Inflammatory macrophage (primary cell): ENCODE measurements around the gene MAST4.

Experiments used
- DNase-seq, 2 donors: peaks; one replicate each; pipeline ENCODE4 v3.0.0-alpha.2; 2020 to 2022

The MAST4 gene

GRCh38 chr5:66881480-66882161 is 285.4 kb downstream of the MAST4 start:
- DNase-seq = no peak

DNA sequence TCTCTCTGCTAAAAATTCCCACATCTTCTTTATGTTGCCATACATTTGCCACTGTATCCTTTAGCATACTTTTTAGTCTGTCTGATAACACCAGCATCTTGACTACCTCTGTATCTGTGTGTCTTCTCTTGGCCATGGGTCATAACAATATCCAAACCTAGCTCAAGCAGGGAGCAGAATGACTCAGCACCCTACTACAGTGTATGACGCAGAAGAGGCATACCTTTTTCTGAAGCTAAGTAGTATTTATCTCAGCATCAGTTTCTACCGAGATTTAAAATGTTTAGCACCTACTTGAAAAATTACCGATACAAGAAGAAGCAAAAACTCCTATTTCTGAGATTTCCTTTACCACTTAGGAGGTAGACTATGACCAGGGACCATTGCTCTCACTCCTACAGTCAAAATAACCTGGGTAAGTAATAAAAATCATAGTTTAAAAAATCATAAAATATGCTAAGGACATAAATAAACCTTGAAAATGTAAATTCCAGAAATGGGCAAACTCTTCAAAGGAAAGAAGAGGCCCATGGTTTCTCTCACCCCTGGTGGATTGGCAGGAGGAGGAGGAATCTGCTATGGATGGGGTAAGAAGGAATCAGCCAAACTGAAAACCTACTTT is 286.5 kb downstream of the MAST4 start:
- no peak for DNase-seq

GRCh38 chr5:66884564-66885243 is 288.5 kb downstream of the MAST4 start:
- DNase-seq = no peak

DNA sequence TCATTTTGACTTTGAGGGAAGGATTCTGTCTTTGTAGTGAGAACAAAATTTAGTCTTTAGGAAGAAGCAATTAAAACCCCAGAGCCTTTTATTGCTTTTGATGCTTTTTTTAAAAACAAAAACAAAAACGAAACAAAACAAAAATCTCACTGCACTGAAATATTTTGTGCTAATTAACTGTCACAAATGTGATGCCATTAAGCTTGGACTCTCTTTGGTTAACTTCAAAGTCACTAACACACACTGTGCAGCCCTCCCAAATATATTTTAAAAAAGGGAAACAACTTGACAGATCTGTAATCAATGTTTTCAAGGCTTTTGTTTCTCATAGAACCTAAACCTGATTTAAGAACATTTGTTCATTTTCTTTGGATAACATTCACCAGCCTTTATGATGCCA is 290.7 kb downstream of the MAST4 start:
- no peak for DNase-seq

DNA sequence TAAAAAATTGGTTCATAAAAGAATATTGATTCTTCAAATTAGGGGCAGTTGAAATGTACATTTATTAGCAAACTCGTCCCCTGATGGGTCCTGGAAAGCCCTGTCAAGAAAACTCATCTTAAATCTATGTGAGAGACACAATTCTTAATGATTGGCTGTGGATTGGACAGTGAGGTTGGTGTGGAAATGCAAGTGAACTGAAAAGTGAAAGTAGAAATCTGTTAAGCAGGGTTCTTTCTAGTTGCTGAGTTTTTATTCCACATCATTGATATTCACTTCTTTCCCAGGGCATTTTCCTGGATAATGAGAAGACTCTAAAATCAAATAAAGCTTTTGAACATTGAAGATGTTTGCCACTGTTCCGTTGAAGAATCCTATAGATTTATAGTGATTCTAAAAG is 292.4 kb downstream of the MAST4 start:
- no peak for DNase-seq

- DNase-seq = no peak
Measured at GRCh38 chr5:66889056-66889455, 292.9 kb downstream of the MAST4 start.

- no peak for DNase-seq
Measured at GRCh38 chr5:66889524-66889923, 293.3 kb downstream of the MAST4 start.

DNA sequence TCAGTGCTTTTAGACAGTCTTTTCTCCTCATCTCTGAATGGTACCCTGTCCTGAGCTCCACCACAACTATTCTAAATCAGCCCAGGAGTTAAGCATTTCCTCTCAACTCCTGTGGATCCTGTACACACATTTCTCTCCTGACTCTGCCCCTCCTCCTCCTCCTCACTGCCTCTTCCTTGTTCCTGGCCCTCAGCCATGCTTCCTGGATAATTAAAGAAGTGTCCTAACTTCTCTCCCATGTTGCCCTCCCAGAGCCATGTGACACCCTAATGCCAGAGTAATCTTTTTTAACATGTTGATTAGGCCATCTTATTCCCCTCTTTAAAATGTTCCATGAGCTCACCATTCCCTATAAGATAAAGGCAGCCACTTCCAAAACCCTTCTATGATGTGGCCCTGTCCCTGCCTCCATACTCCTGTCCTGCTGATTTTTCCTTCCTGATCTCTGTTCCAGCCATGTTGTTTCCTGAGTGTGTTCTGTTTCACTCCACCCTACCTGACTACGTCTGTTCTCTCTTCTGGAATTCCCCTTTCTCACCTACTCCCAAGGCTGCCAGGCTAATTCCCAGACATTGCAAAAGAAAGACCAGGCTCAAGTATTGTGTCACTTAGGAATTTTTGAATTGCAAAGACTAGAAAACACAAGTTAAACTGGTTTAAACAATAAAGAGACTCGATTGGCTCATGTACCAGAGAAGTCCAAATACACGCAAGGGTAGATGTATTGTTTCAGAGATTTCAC is 295.2 kb downstream of the MAST4 start:
- DNase-seq = peak in 1 of 2 donors; percentile 16

DNA sequence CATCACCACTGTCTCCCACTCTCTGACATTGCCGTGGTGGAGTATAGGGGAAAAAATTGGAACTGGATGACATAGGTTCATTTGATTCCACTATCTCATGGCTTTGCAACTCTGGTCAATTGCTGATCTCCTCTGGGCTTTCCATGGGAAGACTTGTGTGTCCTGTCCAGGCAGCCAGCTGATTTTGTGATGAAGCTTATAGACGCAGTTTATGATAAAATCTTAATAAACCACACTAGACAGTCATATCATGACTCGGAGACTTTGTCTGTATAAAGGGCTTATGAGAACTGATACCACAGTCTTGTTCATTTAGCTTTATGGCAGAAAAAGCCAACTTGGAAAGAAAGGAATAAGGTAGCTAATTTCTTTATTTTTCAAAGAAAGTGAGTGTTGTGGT is 296.5 kb downstream of the MAST4 start:
- DNase-seq = no peak

DNA sequence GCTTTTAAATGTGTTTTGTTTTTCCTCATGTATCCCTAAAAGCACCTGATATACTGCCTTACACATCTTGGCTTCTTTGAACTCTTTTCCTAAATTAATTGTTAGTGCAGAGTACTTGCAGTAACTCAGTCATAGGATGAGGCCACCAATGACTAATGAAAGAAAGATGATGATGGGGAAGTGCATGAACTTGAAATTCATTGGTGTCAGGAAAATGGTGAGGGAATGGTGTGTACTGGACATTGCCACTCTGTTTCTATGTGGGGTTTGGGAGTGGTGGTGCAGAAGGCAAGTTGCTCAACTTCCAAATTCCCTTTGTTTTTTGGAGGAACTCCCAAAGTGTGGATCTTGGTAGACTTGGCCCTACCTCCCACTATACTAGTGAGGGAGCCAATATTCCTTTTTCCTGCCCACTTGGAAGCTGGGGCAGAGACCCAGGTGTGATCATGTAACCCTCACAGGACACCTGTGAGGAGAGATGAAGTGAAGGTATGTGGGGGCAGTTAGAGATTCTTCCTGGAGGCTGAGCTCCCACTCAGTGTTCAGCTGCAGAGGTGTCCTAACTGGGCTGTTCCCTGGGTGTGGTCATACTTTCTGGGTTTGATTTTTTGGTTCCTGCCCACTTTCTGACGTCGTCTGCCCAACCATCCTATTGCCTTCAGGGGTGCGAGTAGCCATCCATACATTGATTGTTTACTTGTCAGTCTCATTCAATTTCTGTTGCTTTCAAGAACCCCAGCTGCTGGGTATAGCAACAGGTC is 298.5 kb downstream of the MAST4 start:
- peak in 1 of 2 donors; percentile 6 for DNase-seq

DNA sequence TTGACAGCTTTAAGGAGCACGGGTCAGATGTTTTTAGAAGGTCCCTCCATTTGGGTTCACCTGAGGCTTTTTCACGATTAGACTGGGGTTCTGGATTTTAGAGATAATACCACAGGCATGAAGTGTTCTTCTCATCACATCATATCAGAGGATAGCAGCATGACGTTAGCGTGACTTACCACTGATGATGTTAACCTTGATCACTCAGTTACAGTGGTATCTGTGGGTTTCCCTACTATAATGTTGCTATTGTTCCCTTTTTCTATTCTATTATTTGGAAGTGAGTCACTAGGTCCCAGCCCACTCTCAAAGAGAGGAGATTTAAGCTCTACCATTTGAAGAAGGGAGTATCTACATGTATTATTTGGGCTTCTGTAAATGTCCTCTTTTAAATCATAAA is 300.0 kb downstream of the MAST4 start:
- DNase-seq = peak; percentile 24 to 56

DNA sequence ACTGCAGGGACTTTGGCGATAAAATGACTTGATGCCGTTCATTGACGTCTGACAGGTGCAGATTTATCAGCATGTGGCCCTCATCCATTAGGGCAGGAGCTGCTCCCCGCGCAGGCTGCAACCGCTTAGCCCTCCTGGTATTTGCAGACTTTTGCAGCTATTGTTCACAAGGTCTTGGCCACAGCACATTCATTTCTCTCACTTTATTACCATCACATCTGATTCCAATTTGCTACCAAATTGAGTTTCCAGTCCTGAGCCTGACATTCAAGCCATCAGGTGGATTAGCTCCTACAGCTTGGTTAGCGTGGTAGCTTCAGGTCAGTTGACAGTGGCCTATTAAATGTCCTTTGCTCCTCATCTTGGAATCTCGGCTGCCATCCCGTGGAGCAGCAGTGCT is 301.2 kb downstream of the MAST4 start:
- DNase-seq = no peak

- DNase-seq = no peak
Measured at GRCh38 chr5:66898241-66898995, 302.2 kb downstream of the MAST4 start.

DNA sequence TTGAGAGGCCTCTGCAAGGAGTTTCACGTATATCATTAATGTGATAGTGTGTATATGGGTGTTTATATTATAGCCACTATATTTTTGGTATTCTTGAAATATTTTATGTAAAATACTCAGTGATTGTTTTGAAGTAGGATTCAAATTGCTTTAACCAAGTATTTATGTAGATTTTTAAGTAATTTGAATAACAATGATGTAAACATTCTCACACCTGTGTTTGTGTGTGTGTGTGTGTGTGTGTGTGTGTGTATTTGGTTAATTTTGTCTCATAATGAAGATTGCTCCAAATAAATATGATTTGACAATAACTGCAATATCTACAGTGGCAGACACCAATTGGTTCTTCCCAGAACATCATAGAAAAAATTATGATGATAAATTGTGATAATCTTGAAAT is 307.0 kb downstream of the MAST4 start:
- DNase-seq = no peak

GRCh38 chr5:66903709-66904108 is 307.5 kb downstream of the MAST4 start:
- no peak for DNase-seq

GRCh38 chr5:66904189-66904588 is 308.0 kb downstream of the MAST4 start:
- DNase-seq = no peak

GRCh38 chr5:66906021-66906420 is 309.8 kb downstream of the MAST4 start:
- DNase-seq = no peak

DNA sequence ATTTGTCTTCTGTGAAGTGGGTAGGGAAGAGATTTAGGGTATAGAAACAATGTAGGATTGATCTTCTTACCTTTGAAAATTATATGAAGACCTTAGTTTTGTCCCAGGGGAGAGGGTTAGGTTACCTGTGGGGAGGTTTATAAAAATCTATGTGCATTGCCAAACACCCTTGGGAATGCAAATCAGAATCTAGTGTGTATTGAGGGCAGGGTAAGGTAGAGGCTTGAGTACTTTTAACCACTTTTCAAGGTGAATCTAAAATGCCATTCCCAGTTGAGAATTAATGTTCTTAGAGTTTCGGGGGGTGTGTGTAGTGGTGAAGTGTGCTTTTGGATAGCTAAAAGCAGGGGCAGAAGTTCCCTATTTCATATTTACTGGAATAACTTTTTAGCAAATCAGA is 312.0 kb downstream of the MAST4 start:
- DNase-seq = no peak

GRCh38 chr5:66909364-66909763 is 313.2 kb downstream of the MAST4 start:
- DNase-seq = no peak

DNA sequence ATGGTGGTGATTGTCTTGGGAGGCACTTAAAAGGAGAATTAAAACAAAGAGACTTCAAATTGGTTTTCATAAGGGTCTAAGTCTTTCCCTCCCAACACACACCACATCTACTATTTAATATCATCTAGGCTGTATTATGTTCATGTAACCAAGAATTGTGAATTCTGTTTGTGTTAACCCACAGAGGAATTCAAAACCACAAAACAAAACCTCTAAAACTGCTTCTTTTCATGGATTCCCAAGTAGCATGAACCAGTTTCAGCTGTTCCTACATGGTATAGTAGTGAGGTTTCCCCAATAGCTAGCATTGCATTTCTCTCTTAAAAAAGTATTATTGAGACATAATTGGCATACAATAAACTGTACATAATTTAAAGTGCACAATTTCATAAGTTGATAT is 316.6 kb downstream of the MAST4 start:
- DNase-seq = no peak

GRCh38 chr5:66915531-66915930 is 319.3 kb downstream of the MAST4 start:
- DNase-seq = no peak

- DNase-seq = no peak
Measured at GRCh38 chr5:66922881-66923280, 326.7 kb downstream of the MAST4 start.
